Measurements from ENCODE around the gene CHST11. TPM values are rescaled to one million over a fixed set of nuclear protein-coding genes. Genes with fewer than 3 reads are reported as not detected.

The CHST11 gene
- total and polyA plus RNA-seq, 4 donors, result 0.57 to 11.1 (median 3.7) TPM

DNA sequence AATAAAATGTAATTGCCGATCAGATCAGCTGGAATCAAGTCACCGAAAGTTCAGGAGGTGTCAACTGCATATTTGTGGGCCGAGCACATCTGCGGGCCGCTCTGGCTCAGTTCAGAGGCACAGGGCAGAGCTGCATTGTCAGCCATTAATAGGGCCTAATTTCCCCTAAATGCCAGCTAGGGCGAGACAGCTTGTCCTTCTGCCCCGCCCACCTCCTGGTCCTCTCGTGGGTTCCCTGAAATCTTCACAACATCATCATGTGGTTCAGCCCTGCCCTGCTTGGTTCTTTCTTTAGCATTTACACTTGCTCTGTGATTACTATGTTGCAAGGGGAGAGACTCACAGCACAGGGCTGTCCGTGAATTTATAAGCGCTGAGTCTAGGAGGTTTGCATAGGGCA, 148.9 kb downstream of the CHST11 start:
- H3K4me1 ChIP-seq (ENCODE audit: control insufficient read depth in 4 of 4, insufficient read depth in 4 of 4, low read length in 3 of 4), result no peaks in the 10 kb centered on the region
- H3K9me3 ChIP-seq (ENCODE audit: control insufficient read depth in 4 of 4, low read length in 3 of 4), result no peaks in the 10 kb centered on the region
- TF ChIP-seq, protein P1, sequence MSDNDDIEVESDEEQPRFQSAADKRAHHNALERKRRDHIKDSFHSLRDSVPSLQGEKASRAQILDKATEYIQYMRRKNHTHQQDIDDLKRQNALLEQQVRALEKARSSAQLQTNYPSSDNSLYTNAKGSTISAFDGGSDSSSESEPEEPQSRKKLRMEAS (IDR thresholded peaks at IDR 0.05), result no peak
- TF ChIP-seq RAD21 (IDR thresholded peaks at IDR 0.05) (no peak), YY1 (IDR thresholded peaks at IDR 0.05) (no peak), HNF4G (IDR thresholded peaks at IDR 0.05) (no peak), SP1 (IDR thresholded peaks at IDR 0.05) (no peak), NR2F2 (IDR thresholded peaks at IDR 0.05) (no peak), GABPA (IDR thresholded peaks at IDR 0.05 in 1 of 2, conservative IDR thresholded peaks at IDR 0.05 in 1 of 2) (no peak), EGR1 (IDR thresholded peaks at IDR 0.05; ENCODE audit: low read depth in 2 of 2) (no peak), JUND (IDR thresholded peaks at IDR 0.05) (no peak), HNF4A (conservative IDR thresholded peaks at IDR 0.05) (no peak), TAF1 (conservative IDR thresholded peaks at IDR 0.05) (no peak), FOXA2 (IDR thresholded peaks at IDR 0.05) (no peak)
- TF ChIP-seq, protein P2, sequence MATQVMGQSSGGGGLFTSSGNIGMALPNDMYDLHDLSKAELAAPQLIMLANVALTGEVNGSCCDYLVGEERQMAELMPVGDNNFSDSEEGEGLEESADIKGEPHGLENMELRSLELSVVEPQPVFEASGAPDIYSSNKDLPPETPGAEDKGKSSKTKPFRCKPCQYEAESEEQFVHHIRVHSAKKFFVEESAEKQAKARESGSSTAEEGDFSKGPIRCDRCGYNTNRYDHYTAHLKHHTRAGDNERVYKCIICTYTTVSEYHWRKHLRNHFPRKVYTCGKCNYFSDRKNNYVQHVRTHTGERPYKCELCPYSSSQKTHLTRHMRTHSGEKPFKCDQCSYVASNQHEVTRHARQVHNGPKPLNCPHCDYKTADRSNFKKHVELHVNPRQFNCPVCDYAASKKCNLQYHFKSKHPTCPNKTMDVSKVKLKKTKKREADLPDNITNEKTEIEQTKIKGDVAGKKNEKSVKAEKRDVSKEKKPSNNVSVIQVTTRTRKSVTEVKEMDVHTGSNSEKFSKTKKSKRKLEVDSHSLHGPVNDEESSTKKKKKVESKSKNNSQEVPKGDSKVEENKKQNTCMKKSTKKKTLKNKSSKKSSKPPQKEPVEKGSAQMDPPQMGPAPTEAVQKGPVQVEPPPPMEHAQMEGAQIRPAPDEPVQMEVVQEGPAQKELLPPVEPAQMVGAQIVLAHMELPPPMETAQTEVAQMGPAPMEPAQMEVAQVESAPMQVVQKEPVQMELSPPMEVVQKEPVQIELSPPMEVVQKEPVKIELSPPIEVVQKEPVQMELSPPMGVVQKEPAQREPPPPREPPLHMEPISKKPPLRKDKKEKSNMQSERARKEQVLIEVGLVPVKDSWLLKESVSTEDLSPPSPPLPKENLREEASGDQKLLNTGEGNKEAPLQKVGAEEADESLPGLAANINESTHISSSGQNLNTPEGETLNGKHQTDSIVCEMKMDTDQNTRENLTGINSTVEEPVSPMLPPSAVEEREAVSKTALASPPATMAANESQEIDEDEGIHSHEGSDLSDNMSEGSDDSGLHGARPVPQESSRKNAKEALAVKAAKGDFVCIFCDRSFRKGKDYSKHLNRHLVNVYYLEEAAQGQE (IDR thresholded peaks at IDR 0.05), result no peak
- no peak overlapping the region for H3K9ac ChIP-seq (ENCODE audit: low read depth in 1 of 2, low read length in 2 of 2)
- peaks cover 0 to 3% (median 0%) of the 10 kb centered on the region in 4 donors for H3K27me3 ChIP-seq (ENCODE audit: control insufficient read depth in 4 of 4, insufficient read depth in 4 of 4, low read length in 3 of 4)
- H3K27ac ChIP-seq (ENCODE audit: low read depth in 1 of 2, low read length in 2 of 2), result no peak overlapping the region
- H3K4me3 ChIP-seq (ENCODE audit: low read depth in 1 of 3, low read length in 3 of 3), result no peak overlapping the region
- H3K36me3 ChIP-seq (ENCODE audit: control insufficient read depth in 4 of 4, insufficient read depth in 3 of 4, low read depth in 1 of 4, low read length in 3 of 4), result no peaks in the 10 kb centered on the region
- no peak for DNase-seq (ENCODE audit: low spot score)
- WGBS, result 78% methylated on average over 10 of the region's 10 CpGs

DNA sequence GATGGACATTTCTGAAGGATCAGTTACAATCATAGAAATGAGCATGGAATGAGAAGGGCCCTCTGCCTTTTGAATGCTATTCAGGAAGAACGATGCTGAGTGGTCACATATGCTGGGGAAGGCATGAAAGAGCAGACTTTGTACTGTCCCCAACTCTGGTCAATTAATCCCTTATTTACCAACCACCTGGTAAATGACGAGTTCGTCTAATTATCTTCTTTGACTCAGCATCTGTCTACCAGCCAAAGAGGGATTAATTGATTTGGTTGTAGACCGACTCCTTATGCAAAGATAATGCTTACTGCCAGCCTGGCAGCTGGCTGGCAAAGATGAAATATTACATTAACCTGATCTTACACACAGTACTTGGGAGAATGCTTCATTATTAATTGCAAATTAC, 152.2 kb downstream of the CHST11 start:
- no peaks in the 10 kb centered on the region for H3K9me3 ChIP-seq (ENCODE audit: control insufficient read depth in 4 of 4, low read length in 3 of 4)
- WGBS, result 66% methylated on average over 4 of the region's 4 CpGs
- H3K27ac ChIP-seq (ENCODE audit: low read depth in 1 of 2, low read length in 2 of 2), result no peak overlapping the region
- no peaks in the 10 kb centered on the region for H3K4me1 ChIP-seq (ENCODE audit: control insufficient read depth in 4 of 4, insufficient read depth in 4 of 4, low read length in 3 of 4)
- no peak for DNase-seq (ENCODE audit: low spot score)
- no peaks in the 10 kb centered on the region for H3K36me3 ChIP-seq (ENCODE audit: control insufficient read depth in 4 of 4, insufficient read depth in 3 of 4, low read depth in 1 of 4, low read length in 3 of 4)
- TF ChIP-seq TAF1 (conservative IDR thresholded peaks at IDR 0.05) (no peak), RXRA (IDR thresholded peaks at IDR 0.05) (no peak), SP1 (IDR thresholded peaks at IDR 0.05) (no peak), GABPA (IDR thresholded peaks at IDR 0.05 in 1 of 2, conservative IDR thresholded peaks at IDR 0.05 in 1 of 2) (no peak)
- TF ChIP-seq, protein P3, sequence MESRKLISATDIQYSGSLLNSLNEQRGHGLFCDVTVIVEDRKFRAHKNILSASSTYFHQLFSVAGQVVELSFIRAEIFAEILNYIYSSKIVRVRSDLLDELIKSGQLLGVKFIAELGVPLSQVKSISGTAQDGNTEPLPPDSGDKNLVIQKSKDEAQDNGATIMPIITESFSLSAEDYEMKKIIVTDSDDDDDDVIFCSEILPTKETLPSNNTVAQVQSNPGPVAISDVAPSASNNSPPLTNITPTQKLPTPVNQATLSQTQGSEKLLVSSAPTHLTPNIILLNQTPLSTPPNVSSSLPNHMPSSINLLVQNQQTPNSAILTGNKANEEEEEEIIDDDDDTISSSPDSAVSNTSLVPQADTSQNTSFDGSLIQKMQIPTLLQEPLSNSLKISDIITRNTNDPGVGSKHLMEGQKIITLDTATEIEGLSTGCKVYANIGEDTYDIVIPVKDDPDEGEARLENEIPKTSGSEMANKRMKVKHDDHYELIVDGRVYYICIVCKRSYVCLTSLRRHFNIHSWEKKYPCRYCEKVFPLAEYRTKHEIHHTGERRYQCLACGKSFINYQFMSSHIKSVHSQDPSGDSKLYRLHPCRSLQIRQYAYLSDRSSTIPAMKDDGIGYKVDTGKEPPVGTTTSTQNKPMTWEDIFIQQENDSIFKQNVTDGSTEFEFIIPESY (IDR thresholded peaks at IDR 0.05), result no peak
- TF ChIP-seq, protein P2 (IDR thresholded peaks at IDR 0.05), result no peak
- no peak overlapping the region for H3K4me3 ChIP-seq (ENCODE audit: low read depth in 1 of 3, low read length in 3 of 3)
- no peak overlapping the region for H3K9ac ChIP-seq (ENCODE audit: low read depth in 1 of 2, low read length in 2 of 2)
- H3K27me3 ChIP-seq (ENCODE audit: control insufficient read depth in 4 of 4, insufficient read depth in 4 of 4, low read length in 3 of 4), result no peaks in the 10 kb centered on the region

Data from liver (tissue), 9 donors.